NCI-H345 treated with DMSO at 0.1 percent for 48 hours (cell line): ENCODE results near the gene ADAMTS2.
"Not testable (repeated sequence)": the region's sequence is repeated elsewhere in the genome, so short reads cannot be mapped to it uniquely, and the experiment has no call there.

Experiments used
- DNase-seq: peaks from one replicate; lab custom pipeline; 2025; ENCODE audit not compliant: unreplicated experiment; lab: John Stamatoyannopoulos, UW

The ADAMTS2 gene

DNA sequence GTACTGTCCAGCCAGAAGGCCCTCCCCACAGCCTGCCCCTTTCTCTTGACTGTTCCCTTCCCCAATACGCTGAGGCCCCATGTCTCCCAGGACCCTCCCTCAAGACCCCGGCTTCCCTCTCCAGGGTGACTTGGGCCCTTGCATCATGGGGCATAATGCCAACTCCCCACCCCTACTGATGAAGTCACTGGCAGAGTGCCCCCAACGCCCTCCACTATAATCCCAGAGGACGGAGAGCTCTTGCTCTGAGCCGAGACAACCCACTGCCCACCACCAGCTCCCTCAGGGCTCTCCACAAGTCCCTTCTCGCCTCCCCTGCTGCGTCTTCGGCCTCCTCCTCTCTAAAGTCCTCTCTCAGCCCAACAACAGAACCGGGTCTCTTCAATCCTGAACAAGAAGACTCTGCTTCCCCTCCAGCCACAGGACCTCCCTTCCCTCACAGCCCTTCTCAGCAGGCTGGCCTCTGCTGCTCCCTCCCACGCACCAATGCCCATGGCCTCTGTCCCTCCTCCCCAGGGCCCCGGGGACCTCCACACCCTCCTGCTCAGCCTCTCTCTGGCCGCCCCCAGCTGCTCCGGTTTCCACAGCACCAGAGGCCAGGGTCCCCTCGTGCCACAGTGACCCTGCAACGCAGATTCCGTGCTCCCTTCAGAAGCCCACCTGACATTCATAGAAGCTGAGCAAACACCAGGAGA is 47.6 kb downstream of the ADAMTS2 start:
- no peak for DNase-seq

GRCh38 chr5:179297026-179297425 is 48.2 kb downstream of the ADAMTS2 start:
- DNase-seq = no peak

- no peak for DNase-seq
Measured at GRCh38 chr5:179296150-179296821, 49.0 kb downstream of the ADAMTS2 start.

GRCh38 chr5:179295778-179296149 is 49.5 kb downstream of the ADAMTS2 start:
- no peak for DNase-seq

DNA sequence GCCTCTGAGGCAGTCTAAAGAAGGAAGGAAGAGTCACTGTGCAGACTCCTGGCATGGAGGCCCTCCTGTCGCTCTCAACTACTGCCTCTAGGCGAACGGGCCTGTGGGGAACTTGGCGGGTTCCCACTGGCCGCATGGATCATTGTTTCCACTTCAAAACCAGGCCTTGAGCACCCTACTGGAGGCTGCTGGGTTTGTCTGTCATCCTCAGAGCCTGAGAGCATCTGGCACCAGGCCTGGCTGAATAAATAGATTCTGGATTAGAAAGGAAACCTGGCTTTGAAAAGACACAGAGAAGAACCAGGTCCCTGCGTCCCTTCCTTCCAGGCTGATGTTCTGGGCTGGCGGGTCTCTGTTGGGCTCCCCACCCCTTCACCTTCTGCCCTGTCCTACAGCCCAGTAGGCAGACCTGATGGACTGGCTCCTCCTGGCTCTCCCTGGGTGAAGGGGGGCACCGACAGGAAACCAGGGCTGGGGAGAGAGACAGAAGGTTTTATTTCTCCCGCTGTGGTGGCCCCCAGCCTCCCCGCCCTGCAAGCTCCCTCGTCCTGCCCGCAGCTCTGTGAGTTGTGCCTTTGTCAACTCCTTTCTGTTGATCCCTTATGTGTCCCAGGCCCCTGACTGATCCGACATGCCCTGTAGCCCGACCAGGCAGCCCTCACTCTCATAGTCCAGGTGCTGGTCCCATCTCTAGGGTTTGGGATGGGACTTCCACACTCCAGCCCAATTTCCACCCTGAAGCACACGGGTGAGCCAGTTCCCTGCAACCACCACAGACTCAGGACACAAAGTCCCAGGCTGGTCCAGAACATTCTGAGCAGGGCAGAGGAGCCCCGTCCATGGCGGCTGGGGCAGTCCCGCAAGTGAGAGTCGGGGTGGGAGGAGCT is 50.1 kb downstream of the ADAMTS2 start:
- no peak for DNase-seq

- no peak for DNase-seq
Measured at GRCh38 chr5:179294131-179294780, 51.0 kb downstream of the ADAMTS2 start.

- DNase-seq = no peak
Measured at GRCh38 chr5:179292681-179293635, 52.3 kb downstream of the ADAMTS2 start.

- no peak for DNase-seq
Measured at GRCh38 chr5:179292202-179292601, 53.1 kb downstream of the ADAMTS2 start.

DNA sequence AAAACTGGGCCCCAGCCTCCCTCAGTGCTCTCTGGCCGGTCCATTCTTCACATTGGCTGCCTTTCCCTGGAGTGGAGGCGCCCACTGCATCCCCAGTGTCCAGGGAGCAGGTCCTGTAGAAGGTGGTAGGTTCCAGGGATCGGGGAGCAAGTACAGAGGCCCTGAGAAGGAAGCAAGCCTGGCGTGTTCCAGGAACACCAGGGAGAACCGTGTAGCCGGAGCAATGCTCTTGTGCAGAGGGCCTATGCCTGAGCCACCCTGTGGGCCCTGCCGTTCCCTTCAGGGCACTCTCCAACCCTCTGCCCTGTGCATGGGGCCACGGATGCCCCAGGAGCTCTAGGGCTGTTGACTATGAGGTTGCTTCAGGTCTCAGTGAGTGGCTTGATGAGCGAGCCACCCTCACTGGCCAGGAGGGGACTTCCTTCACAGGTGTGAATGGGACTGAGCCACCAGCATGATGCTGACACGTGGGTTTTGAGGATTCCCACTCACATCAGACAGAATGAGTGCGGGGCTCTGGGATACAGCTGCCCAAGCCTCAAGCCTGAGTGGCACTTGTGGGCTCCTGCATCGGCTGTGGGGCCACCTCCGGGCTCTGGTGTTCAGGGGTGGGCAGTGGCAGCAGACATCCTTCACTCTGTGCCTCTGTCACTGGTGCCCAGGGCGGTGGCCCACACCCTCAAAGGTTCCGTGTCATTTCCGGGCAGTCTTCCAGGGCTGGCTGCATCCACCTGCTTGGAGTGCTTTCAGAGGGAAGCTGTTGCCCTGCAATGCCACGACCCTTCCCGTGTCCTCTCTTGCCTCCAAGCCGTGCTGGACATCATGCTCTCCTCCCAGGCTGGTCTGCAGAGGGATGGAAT is 54.4 kb downstream of the ADAMTS2 start:
- no peak for DNase-seq

DNA sequence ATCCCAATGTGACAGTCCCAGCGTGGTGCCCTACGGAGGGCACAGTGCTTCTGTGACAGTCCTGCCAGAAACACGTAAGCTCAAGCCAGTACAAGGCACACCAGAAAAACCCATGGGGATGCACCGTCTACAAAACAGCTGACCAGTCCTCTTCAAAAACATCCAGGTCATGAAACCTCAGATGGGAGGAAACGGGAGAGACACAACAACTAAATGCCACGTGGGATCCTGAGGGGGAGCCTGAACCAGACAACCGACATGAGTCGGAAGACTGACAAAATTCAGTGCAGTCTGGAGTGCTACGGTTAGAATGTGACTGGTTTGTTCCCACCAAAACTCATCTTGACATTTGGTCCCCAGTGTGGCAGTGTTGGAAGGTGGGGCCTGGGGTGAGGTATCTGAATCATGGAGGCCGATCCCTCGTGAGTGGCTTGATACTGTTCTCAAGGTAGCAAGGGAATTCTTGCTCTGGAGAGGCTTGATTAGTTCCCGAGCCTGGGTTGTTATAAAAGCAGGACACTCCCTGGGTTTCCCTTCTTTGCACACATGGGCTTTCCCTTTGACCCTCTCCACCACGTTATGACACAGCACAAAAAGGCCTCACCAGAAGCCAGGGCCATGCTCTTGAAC is 55.4 kb downstream of the ADAMTS2 start:
- DNase-seq = no peak

GRCh38 chr5:179288809-179289185 is 56.5 kb downstream of the ADAMTS2 start:
- no peak for DNase-seq

DNA sequence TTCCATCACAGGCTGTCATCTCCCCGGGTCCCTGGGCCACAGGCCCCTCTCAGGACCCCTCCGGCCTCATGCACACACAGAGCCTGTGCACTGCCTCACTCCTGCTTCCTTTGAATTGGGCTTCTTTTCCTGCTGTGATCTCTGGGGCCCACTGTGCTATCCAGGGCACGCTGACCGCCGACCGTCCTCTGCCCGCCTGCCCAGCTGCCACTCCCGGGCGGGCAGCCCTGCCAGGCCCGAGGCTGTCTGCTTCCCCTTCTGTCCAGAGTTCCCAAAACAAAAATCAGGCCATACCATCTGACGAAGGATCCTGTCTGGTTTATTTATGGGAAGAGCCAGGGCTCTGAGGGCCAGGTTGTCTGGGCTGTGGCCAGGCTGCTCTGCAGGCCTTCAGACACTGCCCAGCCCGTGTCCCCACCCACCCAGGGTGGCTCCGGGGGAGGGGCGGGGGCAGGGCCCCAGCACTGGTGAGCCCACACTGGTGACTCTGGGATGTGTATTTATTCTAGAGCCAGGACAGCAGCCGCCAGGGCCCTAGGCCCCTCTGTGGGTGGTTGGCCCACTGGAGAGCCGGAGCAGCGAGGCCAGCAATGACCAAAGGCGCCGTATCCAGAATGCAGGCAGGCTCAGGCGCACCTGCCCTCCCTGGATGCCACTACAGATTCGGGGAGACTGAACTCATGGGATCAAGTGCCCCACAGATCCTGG is 57.0 kb downstream of the ADAMTS2 start:
- no peak for DNase-seq

DNA sequence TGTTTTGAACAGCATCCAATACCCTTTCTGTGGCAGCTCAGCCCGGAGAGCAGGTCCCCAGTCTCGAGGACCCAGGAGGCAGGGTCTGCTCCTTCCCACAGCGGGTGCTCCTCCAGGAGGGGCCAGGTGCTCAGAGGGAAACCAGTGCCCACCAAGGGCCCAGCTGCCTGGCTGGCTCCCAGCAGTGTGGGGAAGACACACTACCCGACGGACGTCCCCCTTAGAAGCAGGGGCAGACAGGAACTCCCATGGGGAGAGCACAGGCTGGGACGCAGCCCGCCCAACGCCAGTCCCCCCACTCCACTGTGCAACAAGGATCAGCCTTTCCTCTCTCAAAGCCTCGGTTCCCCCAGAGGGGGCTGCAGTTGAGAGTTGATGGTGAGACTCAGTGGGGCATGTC is 57.6 kb downstream of the ADAMTS2 start:
- no peak for DNase-seq

DNA sequence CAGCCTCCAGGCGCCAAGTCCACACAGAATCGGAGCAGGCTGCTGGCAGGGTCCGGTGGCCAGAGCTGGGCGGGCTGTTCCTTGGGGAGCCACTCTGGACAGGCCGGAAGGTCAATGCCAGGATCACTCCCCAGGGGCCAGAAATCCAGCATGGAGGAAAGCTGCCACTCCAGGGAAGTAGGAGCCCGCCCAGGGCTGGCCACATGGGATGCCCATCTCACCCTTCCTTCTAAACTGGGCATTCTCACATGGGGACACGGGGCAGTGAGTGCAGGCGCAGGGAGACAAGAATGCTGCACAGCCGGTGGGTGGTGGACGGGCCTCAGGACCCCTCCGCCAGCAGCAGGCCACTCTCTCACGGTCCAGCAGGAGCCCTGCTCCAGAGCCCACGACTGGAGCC is 58.2 kb downstream of the ADAMTS2 start:
- DNase-seq = no peak

DNA sequence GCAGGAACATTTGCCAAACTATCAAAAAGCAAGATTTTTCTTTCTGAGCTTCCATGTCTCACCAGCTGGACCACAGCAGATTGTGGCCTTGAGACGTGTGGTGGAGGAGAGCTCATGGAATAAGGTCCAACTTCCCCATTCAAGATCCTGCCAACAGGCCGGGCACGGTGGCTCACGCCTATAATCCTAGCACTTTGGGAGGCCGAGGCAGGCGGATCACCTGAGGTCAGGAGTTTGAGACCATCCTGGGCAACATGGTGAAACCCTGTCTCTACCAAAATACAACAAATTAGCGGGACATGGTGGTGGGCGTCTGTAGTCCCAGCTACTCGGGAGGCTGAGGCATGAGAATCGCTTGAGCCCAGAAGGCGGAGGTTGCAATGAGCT is 59.5 kb downstream of the ADAMTS2 start:
- not testable (repeated sequence) for DNase-seq

- no peak for DNase-seq
Measured at GRCh38 chr5:179284751-179285631, 60.3 kb downstream of the ADAMTS2 start.

DNA sequence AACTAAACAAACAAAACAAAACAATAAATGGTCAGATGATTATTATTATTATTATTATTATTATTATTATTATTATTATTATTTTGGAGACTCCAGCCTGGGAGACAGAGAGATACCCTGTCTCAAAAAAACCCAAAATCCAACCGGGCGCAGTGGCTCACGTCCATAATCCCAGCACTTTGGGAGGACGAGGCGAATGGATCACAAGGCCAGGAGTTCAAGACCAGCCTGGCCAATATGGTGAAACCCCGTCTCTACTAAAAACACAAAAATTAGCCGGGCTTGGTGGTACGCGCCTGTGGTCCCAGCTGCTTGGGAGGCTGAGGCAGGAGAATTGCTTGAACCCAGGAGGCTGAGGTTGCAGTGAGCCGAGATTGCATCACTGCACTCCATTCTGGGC is 61.4 kb downstream of the ADAMTS2 start:
- DNase-seq = not testable (repeated sequence)
